Osteocyte (in vitro differentiated cells): Measurements from ENCODE around the gene GNB1. TPM values are rescaled to one million over a fixed set of nuclear protein-coding genes. Genes with fewer than 3 reads are reported as not detected.
"Not testable (repeated sequence)": the region's sequence is repeated elsewhere in the genome, so short reads cannot be mapped to it uniquely, and the experiment has no call there.

Source experiments
- DNase-seq: peaks from one replicate; pipeline ENCODE4 v3.0.0; 2021; ENCODE audit warnings: mixed read lengths; ENCODE audit not compliant: unreplicated experiment; ENCODE audit errors: extremely low spot score
- H3K27ac Mint-ChIP-seq: one replicate; pipeline ENCODE4 v1.8.0; 2021; ENCODE audit warnings: mild to moderate bottlenecking, mixed read lengths; ENCODE audit not compliant: unreplicated experiment
- H3K27me3 Mint-ChIP-seq: one replicate; pipeline ENCODE4 v1.8.0; 2021; ENCODE audit warnings: mixed read lengths; ENCODE audit not compliant: unreplicated experiment
- H3K36me3 Mint-ChIP-seq: one replicate; pipeline ENCODE4 v1.8.0; 2021; ENCODE audit warnings: mixed read lengths; ENCODE audit not compliant: unreplicated experiment
- H3K4me1 Mint-ChIP-seq: one replicate; pipeline ENCODE4 v1.8.0; 2021; ENCODE audit warnings: mixed read lengths; ENCODE audit not compliant: unreplicated experiment
- H3K4me3 Mint-ChIP-seq: one replicate; pipeline ENCODE4 v1.8.0; 2021; ENCODE audit warnings: mild to moderate bottlenecking, moderate library complexity, mixed read lengths; ENCODE audit not compliant: unreplicated experiment
- H3K9me3 Mint-ChIP-seq: one replicate; pipeline ENCODE4 v1.8.0; 2021; ENCODE audit warnings: mixed read lengths; ENCODE audit not compliant: unreplicated experiment
- total RNA-seq: library from RNA; stranded (reverse); gene quantifications from 2 replicates; pipeline ENCODE4 v1.2.1, GENCODE V29; 2021
- TF ChIP-seq, protein P1 (sequence below): fragments of 200-600 bp; sonication (generic); IDR thresholded peaks from 2 replicates; pipeline ENCODE4 v1.5.0; 2021; ENCODE audit warnings: antibody characterized with exemption, mild to moderate bottlenecking, moderate library complexity

Gene GNB1
- total RNA-seq, 1 donor from 2014 or later, result 407 TPM

DNA sequence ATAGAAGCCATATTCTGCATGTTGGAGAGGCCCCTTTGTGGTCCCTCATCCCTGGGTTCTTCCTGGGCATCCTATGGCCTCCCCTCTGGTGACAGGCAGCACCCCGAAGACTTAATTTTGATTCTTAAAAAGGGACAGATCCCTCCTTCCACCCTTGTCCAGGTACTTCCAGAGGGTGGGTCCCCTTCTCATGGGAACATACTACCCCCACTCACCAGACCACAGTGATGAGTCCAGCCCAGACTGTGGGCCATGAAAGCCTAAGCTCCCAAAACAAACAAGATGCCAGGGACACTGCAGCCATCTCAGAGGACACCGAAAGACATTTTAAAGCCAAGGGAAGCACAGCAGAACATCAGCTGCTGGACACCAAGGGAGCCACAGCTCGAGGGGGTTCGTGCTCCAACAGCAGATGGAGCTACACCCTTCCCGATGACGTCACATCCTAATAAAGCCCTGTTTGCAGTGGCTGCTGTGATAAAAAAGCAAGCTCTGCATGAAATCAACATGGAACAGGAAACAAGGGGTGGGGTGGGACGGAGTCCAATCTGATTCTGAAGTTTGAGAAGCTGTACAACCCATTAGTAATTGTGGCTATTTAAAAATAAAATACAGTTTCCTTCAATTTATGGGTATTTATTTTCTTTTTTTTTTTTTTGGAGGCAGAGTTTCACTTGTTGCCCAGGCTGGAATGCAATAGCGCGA is 32.4 kb downstream of the GNB1 start:
- Mint-ChIP-seq H3K4me3 (peak overlapping the region; percentile 72), H3K4me1 (peaks cover 79% of the 10 kb centered on the region), H3K36me3 (no peaks in the 10 kb centered on the region), H3K27me3 (no peaks in the 10 kb centered on the region), H3K9me3 (no peaks in the 10 kb centered on the region), H3K27ac (peak overlapping the region; percentile 99)
- TF ChIP-seq, protein P1, sequence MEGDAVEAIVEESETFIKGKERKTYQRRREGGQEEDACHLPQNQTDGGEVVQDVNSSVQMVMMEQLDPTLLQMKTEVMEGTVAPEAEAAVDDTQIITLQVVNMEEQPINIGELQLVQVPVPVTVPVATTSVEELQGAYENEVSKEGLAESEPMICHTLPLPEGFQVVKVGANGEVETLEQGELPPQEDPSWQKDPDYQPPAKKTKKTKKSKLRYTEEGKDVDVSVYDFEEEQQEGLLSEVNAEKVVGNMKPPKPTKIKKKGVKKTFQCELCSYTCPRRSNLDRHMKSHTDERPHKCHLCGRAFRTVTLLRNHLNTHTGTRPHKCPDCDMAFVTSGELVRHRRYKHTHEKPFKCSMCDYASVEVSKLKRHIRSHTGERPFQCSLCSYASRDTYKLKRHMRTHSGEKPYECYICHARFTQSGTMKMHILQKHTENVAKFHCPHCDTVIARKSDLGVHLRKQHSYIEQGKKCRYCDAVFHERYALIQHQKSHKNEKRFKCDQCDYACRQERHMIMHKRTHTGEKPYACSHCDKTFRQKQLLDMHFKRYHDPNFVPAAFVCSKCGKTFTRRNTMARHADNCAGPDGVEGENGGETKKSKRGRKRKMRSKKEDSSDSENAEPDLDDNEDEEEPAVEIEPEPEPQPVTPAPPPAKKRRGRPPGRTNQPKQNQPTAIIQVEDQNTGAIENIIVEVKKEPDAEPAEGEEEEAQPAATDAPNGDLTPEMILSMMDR, result peak; percentile 56
- no peak for DNase-seq

DNA sequence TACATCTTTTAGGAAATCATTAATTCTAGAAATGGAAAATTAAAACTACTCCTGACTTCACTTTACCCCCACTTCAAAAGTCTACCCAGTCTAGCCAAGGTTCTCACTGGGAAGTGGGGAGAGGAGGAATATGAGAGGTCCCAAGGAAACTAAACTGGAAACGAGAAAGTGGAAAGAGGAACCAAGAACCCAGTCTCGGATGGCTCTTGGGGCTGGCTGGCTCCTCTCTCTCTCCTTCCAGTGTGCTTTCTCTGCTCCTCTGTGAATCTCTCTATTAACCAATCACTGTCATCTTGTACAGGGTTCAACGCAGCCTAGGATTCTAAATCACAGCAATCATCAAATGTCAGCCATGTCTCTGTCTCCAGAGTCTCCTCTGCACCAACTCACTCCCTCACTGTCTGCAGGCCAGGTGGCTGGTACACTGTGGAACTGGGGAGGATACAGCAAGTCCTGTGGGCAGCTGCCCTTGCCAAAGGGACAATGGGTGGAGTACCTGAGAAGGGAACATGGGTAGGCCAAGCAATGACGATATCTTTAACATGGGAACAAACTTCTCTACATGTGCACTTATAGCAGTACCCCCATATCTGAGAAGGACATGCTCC is 33.7 kb downstream of the GNB1 start:
- Mint-ChIP-seq H3K9me3 (no peaks in the 10 kb centered on the region), H3K27me3 (no peaks in the 10 kb centered on the region), H3K36me3 (no peaks in the 10 kb centered on the region), H3K4me1 (peaks cover 77% of the 10 kb centered on the region), H3K27ac (peak overlapping the region; percentile 99), H3K4me3 (no peak overlapping the region)
- DNase-seq, result no peak
- TF ChIP-seq, protein P1, result no peak

DNA sequence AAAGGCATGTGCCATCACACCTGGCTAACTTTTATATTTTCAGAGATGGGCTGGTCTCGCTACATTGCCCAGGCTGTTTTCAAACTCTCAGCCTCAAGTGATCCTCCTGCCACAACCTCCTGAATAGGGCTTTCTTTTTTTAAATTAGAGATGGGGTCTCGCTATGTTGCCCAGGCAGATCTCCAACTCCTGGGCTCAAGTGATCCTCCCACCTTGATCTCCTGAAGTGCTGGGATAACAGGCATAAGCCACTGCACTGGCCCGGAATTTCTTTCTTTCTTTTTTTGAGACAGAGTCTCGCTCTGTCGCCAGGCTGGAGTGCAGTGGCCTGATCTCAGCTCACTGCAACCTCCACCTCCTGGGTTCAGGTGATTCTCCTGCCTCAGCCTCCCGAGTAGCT is 34.7 kb downstream of the GNB1 start:
- peaks cover 69% of the 10 kb centered on the region for H3K4me1 Mint-ChIP-seq
- H3K4me3 Mint-ChIP-seq, H3K9me3 Mint-ChIP-seq, DNase-seq, H3K27me3 Mint-ChIP-seq, H3K36me3 Mint-ChIP-seq: not testable (repeated sequence)
- peak overlapping the region; percentile 41 for H3K27ac Mint-ChIP-seq

- Mint-ChIP-seq H3K27ac (peak overlapping the region; percentile 79), H3K27me3 (no peaks in the 10 kb centered on the region), H3K4me1 (peaks cover 52% of the 10 kb centered on the region)
Observed at GRCh38 chr1:1853593-1854257, 37.2 kb downstream of the GNB1 start.

DNA sequence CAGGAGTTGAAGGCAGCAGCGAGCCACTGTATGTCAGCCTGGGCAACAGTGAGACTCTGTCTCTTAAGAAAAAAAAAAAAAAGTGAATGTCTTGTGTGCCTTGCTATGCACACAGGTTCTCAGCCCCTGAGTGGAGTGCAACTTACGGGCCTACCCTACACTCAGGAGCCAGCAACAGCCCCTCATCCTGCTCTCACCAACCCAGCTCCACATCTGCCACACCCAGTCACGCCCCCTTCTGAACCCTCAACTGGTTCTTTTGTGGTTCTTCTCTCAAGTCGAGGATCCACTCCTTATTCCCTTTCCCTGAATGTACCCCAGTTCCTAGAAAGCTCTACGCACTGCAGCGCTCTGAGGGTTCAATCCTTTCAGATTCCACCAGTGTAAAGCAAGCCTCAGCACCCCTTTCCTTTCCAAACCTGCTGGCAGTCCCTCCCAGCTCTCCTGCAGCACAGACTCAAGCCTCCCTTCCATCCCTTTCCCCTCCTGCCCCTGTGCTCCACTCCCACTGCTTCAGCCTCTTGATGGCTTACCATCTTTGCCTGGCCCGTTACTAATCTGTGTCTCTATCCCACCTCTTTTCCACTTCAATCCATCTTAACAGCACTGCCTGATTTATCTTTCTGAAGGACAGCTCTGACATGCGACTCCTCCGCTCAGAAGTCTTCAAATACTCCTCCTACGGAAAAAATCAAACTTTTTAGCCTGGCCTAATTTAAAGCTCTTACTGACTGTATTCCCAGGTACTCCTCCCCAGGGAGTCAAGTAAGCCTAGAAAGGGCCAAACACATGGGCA is 38.1 kb downstream of the GNB1 start:
- TF ChIP-seq, protein P1, result no peak
- Mint-ChIP-seq H3K36me3 (peaks cover 5% of the 10 kb centered on the region), H3K27me3 (no peaks in the 10 kb centered on the region), H3K4me3 (peak overlapping the region; percentile 47), H3K9me3 (no peaks in the 10 kb centered on the region), H3K4me1 (peaks cover 42% of the 10 kb centered on the region), H3K27ac (peak overlapping the region; percentile 79)
- DNase-seq, result no peak

More at GRCh38 chr1:1853593-1854257, 37.2 kb downstream of the GNB1 start:
- Mint-ChIP-seq H3K9me3 (no peaks in the 10 kb centered on the region), H3K36me3 (peaks cover 5% of the 10 kb centered on the region), H3K4me3 (peak overlapping the region; percentile 47)
- no peak for DNase-seq
- TF ChIP-seq, protein P1, result no peak
